PC-3 (cell line): ENCODE data around the gene NOM1. TPM values are rescaled to one million over a fixed set of nuclear protein-coding genes. Genes with fewer than 3 reads are reported as not detected.

Source experiments
- ATAC-seq: fragments of 200-7000 bp; cut with Tn5 transposase; 2 replicates; pipeline ENCODE4 v1.9.1; 2020; ENCODE audit warnings: mild to moderate bottlenecking, moderate library complexity
- BruUV-seq: library from RNA; stranded (reverse); fragments of 400-500 nt; replicated peaks from 2 replicates; lab custom pipeline; 2021; lab: Mats Ljungman, UMichigan
- CTCF ChIA-PET: fragments of 300-600 bp; sonication (Branson Sonifier 250); formaldehyde crosslinking; loops from one replicate; lab custom pipeline; 2022; ENCODE audit warnings: antibody characterized with exemption; lab: Charles Lee
- POLR2A ChIA-PET: fragments of 300-600 bp; sonication (Branson Sonifier 250); formaldehyde crosslinking; loops from one replicate; lab custom pipeline; 2022; ENCODE audit warnings: antibody characterized with exemption; ENCODE audit not compliant: unreplicated experiment; lab: Charles Lee
- DNase-seq: peaks from one replicate; pipeline ENCODE4 v3.0.0-alpha.2; 2015
- H2AFZ ChIP-seq: fragments of 300-600 bp; sonication (generic); 2 replicates; pipeline ENCODE4 v1.6.0; 2016; ENCODE audit warnings: antibody characterized with exemption, low read length
- H3F3A ChIP-seq: fragments of 300-600 bp; sonication (generic); one replicate; pipeline ENCODE4 v1.6.0; 2017; ENCODE audit warnings: antibody characterized with exemption, low read length, control low read depth, mild to moderate bottlenecking; ENCODE audit not compliant: unreplicated experiment
- H3K27ac ChIP-seq: fragments of 300-600 bp; sonication (generic); 2 replicates; pipeline ENCODE4 v1.5.1; 2016; ENCODE audit warnings: mild to moderate bottlenecking, low read length
- H3K27me3 ChIP-seq: fragments of 300-600 bp; sonication (generic); 2 replicates; pipeline ENCODE4 v1.6.1; 2016; ENCODE audit warnings: low read length, mixed read lengths
- H3K36me3 ChIP-seq: fragments of 300-600 bp; sonication (generic); 2 replicates; pipeline ENCODE4 v1.6.1; 2016; ENCODE audit warnings: low read depth, mixed run types, low read length, mixed read lengths
- H3K4me1 ChIP-seq: fragments of 300-600 bp; sonication (generic); 2 replicates; pipeline ENCODE4 v1.5.1; 2016; ENCODE audit warnings: low read length; ENCODE audit not compliant: insufficient read depth
- H3K4me2 ChIP-seq: fragments of 300-600 bp; sonication (generic); 2 replicates; pipeline ENCODE4 v1.6.0; 2016; ENCODE audit warnings: low read length
- H3K4me3 ChIP-seq: fragments of 300-600 bp; sonication (generic); 2 replicates; pipeline ENCODE4 v1.5.1; 2016; ENCODE audit warnings: mild to moderate bottlenecking, low read length, mixed read lengths
- H3K79me2 ChIP-seq: fragments of 300-600 bp; sonication (generic); 2 replicates; pipeline ENCODE4 v1.6.1; 2017; ENCODE audit warnings: low read length, mixed read lengths
- H3K9ac ChIP-seq: fragments of 300-600 bp; sonication (generic); 2 replicates; pipeline ENCODE4 v1.6.0; 2016; ENCODE audit warnings: mild to moderate bottlenecking, low read length
- H3K9me2 ChIP-seq: fragments of 300-600 bp; sonication (generic); replicated peaks from 2 replicates; pipeline ENCODE4 v1.6.1; 2016; ENCODE audit warnings: mixed run types, low read length, mixed read lengths
- H3K9me3 ChIP-seq: fragments of 300-600 bp; sonication (generic); 2 replicates; pipeline ENCODE4 v1.6.1; 2016; ENCODE audit warnings: low read length, mixed read lengths
- H4K20me1 ChIP-seq: fragments of 300-600 bp; sonication (generic); 2 replicates; pipeline ENCODE4 v1.6.1; 2016; ENCODE audit warnings: low read length, mixed read lengths
- EZH2 ChIP-seq: fragments of 300-600 bp; sonication (generic); IDR thresholded peaks from one replicate; pipeline ENCODE4 v1.6.1; 2017; ENCODE audit warnings: antibody characterized with exemption, mild to moderate bottlenecking, low read length; ENCODE audit not compliant: unreplicated experiment
- EZH2phosphoT487 ChIP-seq: fragments of 300-600 bp; sonication (generic); IDR thresholded peaks from 2 replicates; pipeline ENCODE4 v1.6.1; 2018; ENCODE audit warnings: mild to moderate bottlenecking, antibody characterized with exemption, low read length, borderline replicate concordance
- intact Hi-C: fragments of 100-400 bp; cut with micrococcal nuclease; formaldehyde crosslinking; loops from 2 replicates; pipeline ENCODE4 v1.9.0; 2023
- total RNA-seq: library from RNA; depleted of rRNA; stranded (reverse); fragments of >200 nt; gene quantifications from 2 replicates; pipeline ENCODE4 v1.2.3, GENCODE V29; 2014
- TF ChIP-seq, protein P1 (sequence below): fragments of 300-600 bp; sonication (generic); conservative IDR thresholded peaks from 2 replicates; pipeline ENCODE4 v1.5.1; 2017; ENCODE audit warnings: antibody characterized with exemption, low read depth, mild to moderate bottlenecking, low read length

The NOM1 gene
- total RNA-seq, 1 experiment from 2014 or later = 17.7 TPM

GRCh38 chr7:157018997-157019608, 69.6 kb downstream of the NOM1 start:
- Histone ChIP-seq H3K9me3 (no peaks in the 10 kb centered on the region), H3K9me2 (no peaks in the 10 kb centered on the region), H3K4me1 (no peaks in the 10 kb centered on the region), H3K27me3 (peaks cover 74% of the 10 kb centered on the region), H3K36me3 (no peaks in the 10 kb centered on the region), H2AFZ (0 out of 2 replicates have a peak overlapping the region, but pooled peaks have one; percentile 30), H3K4me3 (peak overlapping the region; percentile 26; the same call in 1 of the 2 replicates), H3K9ac (no peak overlapping the region), H3K79me2 (no peaks in the 10 kb centered on the region), H3F3A (no peaks in the 10 kb centered on the region), H4K20me1 (no peaks in the 10 kb centered on the region), H3K4me2 (peak overlapping the region; percentile 48; the same call in 1 of the 2 replicates), H3K27ac (no peak overlapping the region)
- DNase-seq (no peak), ATAC-seq (no peak)
- POLR2A ChIA-PET = no interaction called here
- no TSS peak for BruUV-seq
- TF ChIP-seq, protein P1, sequence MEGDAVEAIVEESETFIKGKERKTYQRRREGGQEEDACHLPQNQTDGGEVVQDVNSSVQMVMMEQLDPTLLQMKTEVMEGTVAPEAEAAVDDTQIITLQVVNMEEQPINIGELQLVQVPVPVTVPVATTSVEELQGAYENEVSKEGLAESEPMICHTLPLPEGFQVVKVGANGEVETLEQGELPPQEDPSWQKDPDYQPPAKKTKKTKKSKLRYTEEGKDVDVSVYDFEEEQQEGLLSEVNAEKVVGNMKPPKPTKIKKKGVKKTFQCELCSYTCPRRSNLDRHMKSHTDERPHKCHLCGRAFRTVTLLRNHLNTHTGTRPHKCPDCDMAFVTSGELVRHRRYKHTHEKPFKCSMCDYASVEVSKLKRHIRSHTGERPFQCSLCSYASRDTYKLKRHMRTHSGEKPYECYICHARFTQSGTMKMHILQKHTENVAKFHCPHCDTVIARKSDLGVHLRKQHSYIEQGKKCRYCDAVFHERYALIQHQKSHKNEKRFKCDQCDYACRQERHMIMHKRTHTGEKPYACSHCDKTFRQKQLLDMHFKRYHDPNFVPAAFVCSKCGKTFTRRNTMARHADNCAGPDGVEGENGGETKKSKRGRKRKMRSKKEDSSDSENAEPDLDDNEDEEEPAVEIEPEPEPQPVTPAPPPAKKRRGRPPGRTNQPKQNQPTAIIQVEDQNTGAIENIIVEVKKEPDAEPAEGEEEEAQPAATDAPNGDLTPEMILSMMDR = no peak
- TF ChIP-seq EZH2phosphoT487 (no peak), EZH2 (no peak)
- intact Hi-C loops = no loop called here
- CTCF ChIA-PET = no interaction called here

GRCh38 chr7:157019718-157020451, 70.4 kb downstream of the NOM1 start:
- H3K36me3 ChIP-seq = no peaks in the 10 kb centered on the region
- H3K4me1 ChIP-seq = no peaks in the 10 kb centered on the region
- no peaks in the 10 kb centered on the region for H3F3A ChIP-seq
- TF ChIP-seq EZH2 = no peak
- TF ChIP-seq EZH2phosphoT487 = no peak
- TF ChIP-seq, protein P1 = no peak
- no peaks in the 10 kb centered on the region for H3K9me3 ChIP-seq
- peak overlapping the region; percentile 48; the same call in 1 of the 2 replicates for H3K4me2 ChIP-seq
- POLR2A ChIA-PET = no interaction called here
- H3K9me2 ChIP-seq = no peaks in the 10 kb centered on the region
- H3K27me3 ChIP-seq = peaks cover 81% of the 10 kb centered on the region
- no TSS peak for BruUV-seq
- no peaks in the 10 kb centered on the region for H4K20me1 ChIP-seq
- no peak overlapping the region for H3K27ac ChIP-seq
- peak overlapping the region; percentile 26; the same call in 1 of the 2 replicates for H3K4me3 ChIP-seq
- no peak for DNase-seq
- ATAC-seq = no peak
- no peak overlapping the region for H3K9ac ChIP-seq
- intact Hi-C loops = loop anchor here (10.0 kb wide), 1 partner anchor 115 kb away; the partner anchor contains the start of gene UBE3C
- H3K79me2 ChIP-seq = no peaks in the 10 kb centered on the region
- CTCF ChIA-PET = no interaction called here
- H2AFZ ChIP-seq = no peak overlapping the region
